RCC 7860 (cell line): ENCODE results near the gene PTGR3.

Experiments used
- DNase-seq: peaks from one replicate; pipeline ENCODE4 v3.0.0-alpha.2; 2015; ENCODE audit warnings: low spot score
- FAIRE-seq: peaks from 2 replicates; lab custom pipeline; 2012; peaks lifted over from hg19 to GRCh38; lab: Jason Lieb, UNC

Gene PTGR3

GRCh38 chr18:75209129-75209950 lies at the start of gene PTGR3:
Gene PTGR3, minus strand, starts transcription at chr18:75209139. Its CDS starts 81 bp downstream, at chr18:75209058.
- DNase-seq (peak; percentile 73), FAIRE-seq (no peak)

GRCh38 chr18:75257605-75258004 lies 48.7 kb upstream of the PTGR3 start:
- no peak for FAIRE-seq
- no peak for DNase-seq

- FAIRE-seq (no peak), DNase-seq (no peak)
Measured at GRCh38 chr18:75256376-75256775, 47.4 kb upstream of the PTGR3 start.

- DNase-seq, result no peak
- no peak for FAIRE-seq
Measured at GRCh38 chr18:75255094-75255493, 46.2 kb upstream of the PTGR3 start.

GRCh38 chr18:75253784-75254183 lies 44.8 kb upstream of the PTGR3 start:
- FAIRE-seq, result no peak

GRCh38 chr18:75253043-75253442 lies 44.1 kb upstream of the PTGR3 start:
- DNase-seq (no peak), FAIRE-seq (no peak)

More at GRCh38 chr18:75253784-75254183, 44.8 kb upstream of the PTGR3 start:
- DNase-seq, result no peak

GRCh38 chr18:75252136-75252535 lies 43.2 kb upstream of the PTGR3 start:
- DNase-seq, result no peak
- no peak for FAIRE-seq

- DNase-seq (no peak), FAIRE-seq (no peak)
Measured at GRCh38 chr18:75251466-75251865, 42.5 kb upstream of the PTGR3 start.

- no peak for DNase-seq
- no peak for FAIRE-seq
Measured at GRCh38 chr18:75250471-75250821, 41.5 kb upstream of the PTGR3 start.

GRCh38 chr18:75249672-75250470 lies 40.9 kb upstream of the PTGR3 start:
- DNase-seq (no peak), FAIRE-seq (no peak)

- DNase-seq (no peak), FAIRE-seq (no peak)
Measured at GRCh38 chr18:75249175-75249518, 40.2 kb upstream of the PTGR3 start.

GRCh38 chr18:75248426-75249174 lies 39.7 kb upstream of the PTGR3 start:
- FAIRE-seq (no peak), DNase-seq (peak; percentile 4)

- DNase-seq (peak; percentile 29), FAIRE-seq (peak; percentile 62)
Measured at GRCh38 chr18:75247611-75248421, 38.9 kb upstream of the PTGR3 start.

GRCh38 chr18:75246721-75247610 lies 38.0 kb upstream of the PTGR3 start:
- DNase-seq (no peak), FAIRE-seq (no peak)

GRCh38 chr18:75244351-75245313 lies 35.7 kb upstream of the PTGR3 start:
- FAIRE-seq, result no peak
- no peak for DNase-seq

GRCh38 chr18:75241705-75242104 lies 32.8 kb upstream of the PTGR3 start:
- no peak for FAIRE-seq
- no peak for DNase-seq

GRCh38 chr18:75240433-75240832 lies 31.5 kb upstream of the PTGR3 start:
- DNase-seq (no peak), FAIRE-seq (no peak)

GRCh38 chr18:75238786-75239185 lies 29.8 kb upstream of the PTGR3 start:
- DNase-seq (no peak), FAIRE-seq (no peak)
